Neural cell (in vitro differentiated cells): ENCODE measurements around the gene FAM89A. TPM values are rescaled to one million over a fixed set of nuclear protein-coding genes. Genes with fewer than 3 reads are reported as not detected.

Source experiments
- H2AFZ ChIP-seq: fragments of 200-600, 300-800 bp; sonication (generic), shearing (Covaris generic); 2 replicates; pipeline ENCODE4 v1.6.0; 2014; ENCODE audit warnings: low read depth, mild to moderate bottlenecking, antibody characterized with exemption, low read length, moderate library complexity
- H3F3A ChIP-seq: fragments of 200-600 bp; shearing (Covaris generic); 2 replicates; pipeline ENCODE4 v1.6.1; 2016; ENCODE audit warnings: mild to moderate bottlenecking, moderate library complexity, mixed read lengths, antibody characterized with exemption, low read length; ENCODE audit not compliant: insufficient read depth, poor library complexity, severe bottlenecking
- H3K27ac ChIP-seq: fragments of 200-600, 300-800 bp; sonication (generic), shearing (Covaris generic); 2 replicates; pipeline ENCODE4 v1.5.1; 2014; ENCODE audit warnings: mild to moderate bottlenecking, low read length, moderate library complexity
- H3K27me3 ChIP-seq: fragments of 300-800, 200-600 bp; sonication (generic), shearing (Covaris generic); 2 replicates; pipeline ENCODE4 v1.6.0; 2014; ENCODE audit warnings: mild to moderate bottlenecking, low read depth, low read length, moderate library complexity; ENCODE audit not compliant: insufficient read depth
- H3K36me3 ChIP-seq: fragments of 300-800, 200-600 bp; sonication (generic), shearing (Covaris generic); 2 replicates; pipeline ENCODE4 v1.5.1; 2014; ENCODE audit warnings: mild to moderate bottlenecking, antibody characterized with exemption, low read length, moderate library complexity; ENCODE audit not compliant: insufficient read depth
- H3K4me2 ChIP-seq: fragments of 300-800, 200-600 bp; sonication (generic), shearing (Covaris generic); 2 replicates; pipeline ENCODE4 v1.6.0; 2014; ENCODE audit warnings: mild to moderate bottlenecking, low read length
- H3K4me3 ChIP-seq: fragments of 300-800, 200-600 bp; sonication (generic), shearing (Covaris generic); 2 replicates; pipeline ENCODE4 v1.5.1; 2014; ENCODE audit warnings: mild to moderate bottlenecking, low read length, moderate library complexity
- H3K79me2 ChIP-seq: fragments of 200-600 bp; shearing (Covaris generic); replicated peaks from 2 replicates; pipeline ENCODE4 v1.6.0; 2014; ENCODE audit warnings: mild to moderate bottlenecking, low read length, moderate library complexity; ENCODE audit not compliant: insufficient read depth
- H3K9ac ChIP-seq: fragments of 300-800, 200-600 bp; sonication (generic), shearing (Covaris generic); 2 replicates; pipeline ENCODE4 v1.6.1; 2016; ENCODE audit warnings: mild to moderate bottlenecking, low read length, mixed read lengths
- H3K9me2 ChIP-seq: fragments of 200-600 bp; shearing (Covaris generic); 2 replicates; pipeline ENCODE4 v1.6.1; 2016; ENCODE audit warnings: mild to moderate bottlenecking, low read length, mixed read lengths; ENCODE audit not compliant: insufficient read depth
- H3K9me3 ChIP-seq: fragments of 200-600, 300-800 bp; sonication (generic), shearing (Covaris generic); 2 replicates; pipeline ENCODE4 v1.6.1; 2016; ENCODE audit warnings: mild to moderate bottlenecking, mixed run types, low read length, moderate library complexity, mixed read lengths
- H4K20me1 ChIP-seq: fragments of 200-600 bp; shearing (Covaris generic); 2 replicates; pipeline ENCODE4 v1.6.1; 2016; ENCODE audit warnings: mild to moderate bottlenecking, mixed run types; ENCODE audit not compliant: insufficient read depth
- EZH2 ChIP-seq: fragments of 200-600, 300-800 bp; shearing (Covaris generic), sonication (generic); IDR thresholded peaks from 2 replicates; pipeline ENCODE4 v1.6.1; 2014; ENCODE audit warnings: antibody characterized with exemption, low read length, borderline replicate concordance, mild to moderate bottlenecking; ENCODE audit not compliant: insufficient read depth, poor library complexity, severe bottlenecking
- MXI1 ChIP-seq: fragments of 450-650 bp; conservative IDR thresholded peaks from 2 replicates; pipeline ENCODE4 v1.6.1; 2014; ENCODE audit warnings: antibody characterized with exemption, mild to moderate bottlenecking; ENCODE audit not compliant: poor library complexity, severe bottlenecking
- POLR2AphosphoS5 ChIP-seq: IDR thresholded peaks from 2 replicates; pipeline ENCODE4 v1.6.1; 2012
- RAD21 ChIP-seq: fragments of 450-650 bp; conservative IDR thresholded peaks from 2 replicates; pipeline ENCODE4 v1.6.1; 2014; ENCODE audit warnings: antibody characterized with exemption, mild to moderate bottlenecking, moderate library complexity
- SMC3 ChIP-seq: fragments of 450-650 bp; conservative IDR thresholded peaks from 2 replicates; pipeline ENCODE4 v1.6.1; 2014; ENCODE audit warnings: antibody characterized with exemption, mild to moderate bottlenecking, moderate library complexity; ENCODE audit not compliant: poor library complexity
- TAF1 ChIP-seq: IDR thresholded peaks from 2 replicates; pipeline ENCODE4 v1.6.1; 2012; ENCODE audit warnings: low read depth
- polyA plus RNA-seq: library from polyadenylated mRNA; depleted of rRNA; stranded (reverse); fragments of >200 nt; gene quantifications from 2 replicates; pipeline ENCODE4 v1.2.3, GENCODE V29; 2014
- TF ChIP-seq, protein P1 (sequence below): fragments of 450-650 bp; IDR thresholded peaks from 2 replicates; pipeline ENCODE4 v1.5.1; 2014; ENCODE audit warnings: antibody characterized with exemption, mild to moderate bottlenecking, moderate library complexity; ENCODE audit not compliant: poor library complexity, severe bottlenecking
- TF ChIP-seq, protein P2 (sequence below): IDR thresholded peaks from 2 replicates; pipeline ENCODE4 v1.6.1; 2012; ENCODE audit warnings: borderline replicate concordance

The FAM89A gene
- polyA plus RNA-seq, 1 donor from 2014 or later: 0.20 TPM

DNA sequence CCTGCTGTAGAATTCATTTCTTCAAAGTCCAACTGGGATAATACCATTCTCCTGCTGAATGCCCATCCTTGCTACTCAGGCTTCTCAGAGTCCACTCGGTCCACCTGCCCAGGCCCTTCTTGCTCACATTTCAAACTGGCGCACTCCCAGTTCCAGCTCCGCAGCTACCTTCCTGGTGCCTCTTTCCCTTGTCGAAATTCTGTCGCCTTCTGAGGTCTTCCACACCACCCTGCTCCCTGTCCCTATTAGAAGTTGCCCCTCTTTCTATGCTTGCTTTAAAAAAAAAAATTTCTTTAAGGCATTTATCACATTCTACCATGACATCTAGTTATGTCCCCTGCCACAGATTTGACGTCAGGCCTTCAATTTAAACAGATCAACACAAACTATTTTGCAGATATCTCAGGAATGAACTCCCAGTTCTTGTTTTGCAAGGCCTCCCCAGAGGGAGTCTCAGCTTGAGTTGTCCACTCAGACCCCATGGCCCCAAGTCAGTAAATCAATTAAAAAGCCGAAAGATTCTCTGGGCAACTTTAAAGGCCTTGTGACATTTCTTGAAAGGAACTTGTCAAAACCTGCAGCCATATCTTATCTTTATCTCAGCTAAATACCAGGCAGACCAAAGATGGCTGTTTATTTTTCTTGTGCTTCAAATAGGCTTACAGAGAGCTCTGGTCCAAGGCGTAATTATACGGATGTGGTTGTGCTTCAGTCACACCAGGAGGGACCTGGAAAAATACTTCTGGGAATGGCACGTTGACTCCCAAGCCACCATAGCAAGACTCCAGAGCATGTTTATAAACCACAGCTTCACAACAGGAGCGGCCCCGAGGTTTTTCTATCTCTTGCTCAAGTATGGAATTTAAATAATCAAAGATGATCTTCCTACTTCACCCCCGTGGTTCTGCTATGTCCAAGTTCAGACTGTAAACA, 2.2 kb downstream of the FAM89A start:
- Histone ChIP-seq H3K4me2 (no peak overlapping the region), H3K9me3 (no peaks in the 10 kb centered on the region), H3K79me2 (no peaks in the 10 kb centered on the region), H4K20me1 (no peaks in the 10 kb centered on the region), H3K9me2 (no peaks in the 10 kb centered on the region), H3K27ac (no peak overlapping the region), H2AFZ (no peak overlapping the region), H3K36me3 (no peaks in the 10 kb centered on the region), H3K9ac (no peak overlapping the region), H3F3A (no peaks in the 10 kb centered on the region), H3K4me3 (no peak overlapping the region), H3K27me3 (peaks cover 46% of the 10 kb centered on the region)
- TF ChIP-seq POLR2AphosphoS5: no peak
- no peak for TF ChIP-seq MXI1
- TF ChIP-seq SMC3: no peak
- TF ChIP-seq EZH2: no peak
- no peak for TF ChIP-seq RAD21
- TF ChIP-seq TAF1: no peak
- TF ChIP-seq, protein P1, sequence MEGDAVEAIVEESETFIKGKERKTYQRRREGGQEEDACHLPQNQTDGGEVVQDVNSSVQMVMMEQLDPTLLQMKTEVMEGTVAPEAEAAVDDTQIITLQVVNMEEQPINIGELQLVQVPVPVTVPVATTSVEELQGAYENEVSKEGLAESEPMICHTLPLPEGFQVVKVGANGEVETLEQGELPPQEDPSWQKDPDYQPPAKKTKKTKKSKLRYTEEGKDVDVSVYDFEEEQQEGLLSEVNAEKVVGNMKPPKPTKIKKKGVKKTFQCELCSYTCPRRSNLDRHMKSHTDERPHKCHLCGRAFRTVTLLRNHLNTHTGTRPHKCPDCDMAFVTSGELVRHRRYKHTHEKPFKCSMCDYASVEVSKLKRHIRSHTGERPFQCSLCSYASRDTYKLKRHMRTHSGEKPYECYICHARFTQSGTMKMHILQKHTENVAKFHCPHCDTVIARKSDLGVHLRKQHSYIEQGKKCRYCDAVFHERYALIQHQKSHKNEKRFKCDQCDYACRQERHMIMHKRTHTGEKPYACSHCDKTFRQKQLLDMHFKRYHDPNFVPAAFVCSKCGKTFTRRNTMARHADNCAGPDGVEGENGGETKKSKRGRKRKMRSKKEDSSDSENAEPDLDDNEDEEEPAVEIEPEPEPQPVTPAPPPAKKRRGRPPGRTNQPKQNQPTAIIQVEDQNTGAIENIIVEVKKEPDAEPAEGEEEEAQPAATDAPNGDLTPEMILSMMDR: no peak
- TF ChIP-seq, protein P2, sequence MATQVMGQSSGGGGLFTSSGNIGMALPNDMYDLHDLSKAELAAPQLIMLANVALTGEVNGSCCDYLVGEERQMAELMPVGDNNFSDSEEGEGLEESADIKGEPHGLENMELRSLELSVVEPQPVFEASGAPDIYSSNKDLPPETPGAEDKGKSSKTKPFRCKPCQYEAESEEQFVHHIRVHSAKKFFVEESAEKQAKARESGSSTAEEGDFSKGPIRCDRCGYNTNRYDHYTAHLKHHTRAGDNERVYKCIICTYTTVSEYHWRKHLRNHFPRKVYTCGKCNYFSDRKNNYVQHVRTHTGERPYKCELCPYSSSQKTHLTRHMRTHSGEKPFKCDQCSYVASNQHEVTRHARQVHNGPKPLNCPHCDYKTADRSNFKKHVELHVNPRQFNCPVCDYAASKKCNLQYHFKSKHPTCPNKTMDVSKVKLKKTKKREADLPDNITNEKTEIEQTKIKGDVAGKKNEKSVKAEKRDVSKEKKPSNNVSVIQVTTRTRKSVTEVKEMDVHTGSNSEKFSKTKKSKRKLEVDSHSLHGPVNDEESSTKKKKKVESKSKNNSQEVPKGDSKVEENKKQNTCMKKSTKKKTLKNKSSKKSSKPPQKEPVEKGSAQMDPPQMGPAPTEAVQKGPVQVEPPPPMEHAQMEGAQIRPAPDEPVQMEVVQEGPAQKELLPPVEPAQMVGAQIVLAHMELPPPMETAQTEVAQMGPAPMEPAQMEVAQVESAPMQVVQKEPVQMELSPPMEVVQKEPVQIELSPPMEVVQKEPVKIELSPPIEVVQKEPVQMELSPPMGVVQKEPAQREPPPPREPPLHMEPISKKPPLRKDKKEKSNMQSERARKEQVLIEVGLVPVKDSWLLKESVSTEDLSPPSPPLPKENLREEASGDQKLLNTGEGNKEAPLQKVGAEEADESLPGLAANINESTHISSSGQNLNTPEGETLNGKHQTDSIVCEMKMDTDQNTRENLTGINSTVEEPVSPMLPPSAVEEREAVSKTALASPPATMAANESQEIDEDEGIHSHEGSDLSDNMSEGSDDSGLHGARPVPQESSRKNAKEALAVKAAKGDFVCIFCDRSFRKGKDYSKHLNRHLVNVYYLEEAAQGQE: no peak

DNA sequence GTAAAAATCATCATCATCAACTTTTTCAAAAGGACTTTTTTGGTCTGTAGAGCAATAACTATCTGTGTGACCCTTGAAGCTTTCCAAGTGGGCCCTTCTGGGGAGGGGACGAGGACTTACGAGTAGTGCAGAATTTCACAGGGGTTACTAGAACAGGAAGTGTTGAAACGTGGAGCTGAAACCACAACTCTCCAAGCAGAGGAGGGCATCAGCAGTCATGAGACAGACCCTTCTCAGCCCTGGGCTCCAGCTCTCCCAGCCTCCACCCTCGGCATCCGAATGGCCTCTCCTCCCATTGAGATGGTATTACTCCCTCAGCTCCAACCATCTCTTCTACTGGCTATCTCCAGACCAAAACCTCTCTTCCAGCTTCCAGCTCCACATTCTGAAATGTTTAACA, 3.6 kb downstream of the FAM89A start:
- no peaks in the 10 kb centered on the region for H3K9me3 ChIP-seq
- no peaks in the 10 kb centered on the region for H3K79me2 ChIP-seq
- peaks cover 39% of the 10 kb centered on the region for H3K27me3 ChIP-seq
- H3K9me2 ChIP-seq: no peaks in the 10 kb centered on the region
- no peak overlapping the region for H3K9ac ChIP-seq
- no peaks in the 10 kb centered on the region for H4K20me1 ChIP-seq
- H3F3A ChIP-seq: no peaks in the 10 kb centered on the region
- H2AFZ ChIP-seq: no peak overlapping the region
- H3K4me3 ChIP-seq: no peak overlapping the region
- no peak overlapping the region for H3K4me2 ChIP-seq
- no peak overlapping the region for H3K27ac ChIP-seq
- no peak for TF ChIP-seq MXI1
- TF ChIP-seq POLR2AphosphoS5: no peak
- H3K36me3 ChIP-seq: no peaks in the 10 kb centered on the region
